HG03571 (cell line): ENCODE measurements around the gene USP34.
"Not testable (repeated sequence)": the region's sequence is repeated elsewhere in the genome, so short reads cannot be mapped to it uniquely, and the experiment has no call there.

Experiments used
- ATAC-seq: cut with Tn5 transposase; IDR thresholded peaks from one replicate; pipeline ENCODE4 v1.9.1; 2021; ENCODE audit not compliant: unreplicated experiment

USP34 gene

DNA sequence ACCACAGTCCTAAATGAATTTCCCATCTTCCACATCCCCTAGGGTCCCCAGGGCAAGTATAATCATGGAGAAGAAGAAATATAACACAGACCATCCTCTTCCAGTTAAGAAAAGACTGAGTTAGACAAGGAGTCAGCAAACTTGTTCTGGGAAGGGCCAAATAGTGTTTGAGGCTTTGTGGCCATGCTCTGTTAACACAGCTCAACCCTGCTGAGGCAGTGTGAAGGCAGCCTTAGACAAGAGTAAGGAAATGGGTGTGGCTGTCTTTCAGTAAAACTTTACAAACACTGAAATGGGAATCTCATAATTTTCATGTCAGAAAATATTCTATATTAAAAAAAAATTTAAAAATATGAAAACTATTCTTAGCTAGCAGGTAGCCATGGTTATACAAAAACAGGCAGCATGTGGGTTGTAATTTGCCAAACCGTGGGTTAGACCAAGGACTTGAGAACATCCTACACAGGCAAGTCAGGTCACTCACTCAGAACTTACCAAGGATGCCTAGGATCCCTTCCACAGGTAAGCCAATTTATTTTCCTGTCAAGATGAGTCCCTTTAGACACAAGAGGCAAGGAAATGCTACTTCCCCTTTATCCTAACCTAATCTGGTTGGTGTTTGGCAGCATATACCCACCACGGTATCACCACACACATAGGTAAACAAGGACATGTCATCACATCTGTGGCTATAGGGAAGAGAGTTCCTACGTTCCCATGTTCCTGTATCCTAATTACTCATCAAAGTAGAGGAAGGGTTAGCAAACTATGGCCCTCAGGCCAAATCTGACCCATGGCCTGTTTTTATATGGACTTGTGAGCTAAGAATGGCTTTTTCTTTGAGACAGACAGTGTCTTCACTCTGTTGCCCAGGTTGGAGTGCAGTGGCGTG, 277.0 kb downstream of the USP34 start:
- no peak for ATAC-seq

DNA sequence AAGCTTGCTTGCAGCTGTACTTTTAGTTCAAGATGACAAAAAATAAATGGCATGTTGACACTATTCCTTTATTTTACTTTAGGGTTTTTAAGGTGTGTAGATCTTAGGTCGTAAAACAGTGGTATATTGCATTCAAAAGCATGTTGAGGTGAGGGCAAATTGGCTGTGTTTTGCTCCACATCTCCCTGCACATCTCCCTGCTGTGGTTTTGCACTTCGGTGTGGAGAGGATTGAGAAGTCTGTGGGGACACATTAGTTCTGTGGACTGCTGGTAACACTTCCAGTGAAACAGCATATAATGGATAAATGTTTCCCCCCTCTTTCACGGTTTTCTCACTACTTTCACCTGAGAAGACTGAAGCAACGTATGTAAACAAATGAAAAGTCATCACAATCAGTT, 283.8 kb downstream of the USP34 start:
- no peak for ATAC-seq

GRCh38 chr2:61185231-61185728, 285.6 kb downstream of the USP34 start:
- no peak for ATAC-seq

DNA sequence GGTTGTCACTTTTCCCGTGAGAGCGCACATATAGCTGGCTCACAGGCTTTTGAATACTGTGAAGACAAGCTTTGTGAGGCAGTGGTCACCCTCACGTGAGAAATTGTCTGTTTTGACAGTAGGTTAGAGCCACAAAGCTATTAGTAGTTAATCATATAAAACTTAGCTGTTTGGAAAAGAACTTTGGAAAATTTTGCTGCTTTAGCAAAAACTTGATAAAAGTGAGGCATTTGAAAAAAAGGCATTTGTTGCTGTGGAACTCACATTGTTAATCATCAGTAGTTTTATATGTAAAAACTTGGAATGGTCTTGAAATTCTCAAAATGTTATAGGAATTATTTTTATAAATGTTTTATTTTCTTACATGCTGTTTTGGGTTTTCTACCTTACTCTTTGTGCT, 286.6 kb downstream of the USP34 start:
- no peak for ATAC-seq

- ATAC-seq = no peak
Measured at GRCh38 chr2:61183795-61184194, 287.1 kb downstream of the USP34 start.

DNA sequence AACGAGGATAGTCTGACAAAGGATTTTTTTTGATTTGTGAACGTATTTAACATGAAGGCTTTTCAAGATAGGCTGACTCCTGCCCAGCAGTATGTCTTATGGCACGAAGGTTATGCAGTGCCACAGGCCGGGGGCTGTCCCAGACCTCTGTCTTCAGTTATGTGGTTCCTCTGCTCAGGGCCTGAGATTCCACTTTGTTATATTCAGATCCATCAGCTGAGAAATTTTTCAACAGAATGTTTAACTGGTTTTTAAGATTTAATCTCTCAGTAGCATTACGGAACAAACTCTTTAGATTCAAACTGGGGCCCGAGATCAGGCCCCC, 288.9 kb downstream of the USP34 start:
- no peak for ATAC-seq

GRCh38 chr2:61181382-61182058, 289.4 kb downstream of the USP34 start:
- ATAC-seq = no peak

GRCh38 chr2:61180686-61181085, 290.2 kb downstream of the USP34 start:
- no peak for ATAC-seq

DNA sequence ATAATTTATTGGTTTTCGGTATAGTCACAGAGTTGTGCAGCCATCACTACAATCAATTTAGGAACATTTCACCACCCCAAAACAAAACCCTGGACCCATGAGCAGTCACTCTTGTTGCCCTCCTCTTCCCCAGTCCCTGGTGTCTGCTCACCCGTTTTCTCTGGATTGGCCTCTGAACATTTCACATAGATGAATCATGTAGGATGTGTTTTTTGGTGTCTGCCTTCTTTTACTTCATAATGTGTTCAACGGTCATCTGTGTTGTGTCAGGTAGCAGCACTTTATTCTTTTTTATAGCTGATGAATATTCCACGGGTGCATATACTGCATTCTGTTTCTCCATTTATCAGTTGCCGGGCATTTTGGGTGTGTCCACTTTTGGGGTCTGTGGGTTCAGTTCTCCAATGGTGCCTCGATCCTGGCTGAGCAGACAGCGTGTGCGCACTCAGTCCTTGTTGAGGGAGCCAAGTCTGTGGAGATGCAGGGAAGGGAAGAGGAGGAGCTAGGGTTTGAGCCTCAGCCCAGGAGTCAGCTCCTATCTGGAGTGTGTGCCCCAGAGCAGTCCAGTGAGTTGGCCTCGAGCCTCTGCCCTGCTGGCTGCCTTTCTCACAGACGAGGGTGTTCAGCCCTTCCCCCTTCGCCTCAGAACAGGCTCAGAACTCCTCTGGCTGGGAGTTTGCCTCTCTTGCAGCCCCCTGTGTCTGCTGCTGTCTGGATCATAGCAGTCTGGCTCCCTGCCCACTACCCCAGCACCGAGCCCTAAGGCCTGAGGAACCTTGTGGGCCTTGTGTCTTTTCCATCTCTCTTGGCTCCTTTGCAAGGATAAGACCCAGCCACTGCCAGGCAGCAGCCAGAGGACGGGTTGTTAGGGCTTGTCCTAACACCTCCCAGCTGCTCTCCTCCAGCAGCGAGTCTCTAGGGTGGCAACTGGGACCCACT, 290.9 kb downstream of the USP34 start:
- no peak for ATAC-seq

DNA sequence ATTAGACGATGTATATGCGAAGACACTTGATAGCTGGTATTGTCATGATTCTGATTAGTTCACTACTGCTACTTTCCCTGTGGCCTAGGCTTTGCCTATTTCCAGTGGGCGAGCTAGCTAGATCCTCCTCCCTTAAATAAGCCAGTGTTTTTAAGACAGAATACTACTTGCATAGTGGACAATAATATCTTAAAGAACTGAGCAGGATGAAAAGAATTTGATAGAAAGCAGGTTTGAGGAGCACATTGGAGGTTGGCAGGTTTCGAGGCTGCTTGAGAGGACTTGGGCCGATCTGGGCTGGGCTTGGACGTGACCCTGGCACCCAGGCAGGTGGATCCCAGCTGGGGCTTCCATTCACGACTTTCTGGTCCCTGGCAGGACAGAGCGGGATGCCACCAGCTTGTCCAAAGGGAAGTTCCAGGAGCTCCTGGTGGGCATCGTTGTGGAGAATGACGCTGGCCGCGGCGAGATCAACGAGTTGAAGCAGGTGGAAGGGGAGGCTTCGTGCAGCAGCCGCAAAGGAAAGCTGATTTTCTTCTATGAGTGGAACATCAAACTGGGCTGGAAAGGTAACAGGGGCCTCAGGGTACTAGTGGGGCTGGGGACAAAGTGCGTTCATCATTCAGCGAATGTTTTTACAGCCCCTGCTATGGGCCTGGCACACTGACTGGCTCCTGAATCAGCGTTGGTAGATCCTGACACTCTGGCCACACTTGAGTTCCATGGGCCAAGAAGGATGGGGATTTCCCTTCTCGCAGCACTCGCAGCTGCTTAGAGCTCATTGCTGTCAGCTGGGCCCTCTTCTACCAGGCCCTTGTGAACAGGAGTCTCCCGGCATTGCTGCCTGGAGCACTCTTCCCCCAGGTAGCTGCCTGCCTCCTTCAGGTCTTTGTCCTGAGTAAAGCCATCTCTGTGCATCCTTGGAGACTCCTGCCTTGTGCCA, 292.0 kb downstream of the USP34 start:
- ATAC-seq = no peak

- ATAC-seq = peak; percentile 13
Measured at GRCh38 chr2:61177727-61178549, 292.9 kb downstream of the USP34 start.

DNA sequence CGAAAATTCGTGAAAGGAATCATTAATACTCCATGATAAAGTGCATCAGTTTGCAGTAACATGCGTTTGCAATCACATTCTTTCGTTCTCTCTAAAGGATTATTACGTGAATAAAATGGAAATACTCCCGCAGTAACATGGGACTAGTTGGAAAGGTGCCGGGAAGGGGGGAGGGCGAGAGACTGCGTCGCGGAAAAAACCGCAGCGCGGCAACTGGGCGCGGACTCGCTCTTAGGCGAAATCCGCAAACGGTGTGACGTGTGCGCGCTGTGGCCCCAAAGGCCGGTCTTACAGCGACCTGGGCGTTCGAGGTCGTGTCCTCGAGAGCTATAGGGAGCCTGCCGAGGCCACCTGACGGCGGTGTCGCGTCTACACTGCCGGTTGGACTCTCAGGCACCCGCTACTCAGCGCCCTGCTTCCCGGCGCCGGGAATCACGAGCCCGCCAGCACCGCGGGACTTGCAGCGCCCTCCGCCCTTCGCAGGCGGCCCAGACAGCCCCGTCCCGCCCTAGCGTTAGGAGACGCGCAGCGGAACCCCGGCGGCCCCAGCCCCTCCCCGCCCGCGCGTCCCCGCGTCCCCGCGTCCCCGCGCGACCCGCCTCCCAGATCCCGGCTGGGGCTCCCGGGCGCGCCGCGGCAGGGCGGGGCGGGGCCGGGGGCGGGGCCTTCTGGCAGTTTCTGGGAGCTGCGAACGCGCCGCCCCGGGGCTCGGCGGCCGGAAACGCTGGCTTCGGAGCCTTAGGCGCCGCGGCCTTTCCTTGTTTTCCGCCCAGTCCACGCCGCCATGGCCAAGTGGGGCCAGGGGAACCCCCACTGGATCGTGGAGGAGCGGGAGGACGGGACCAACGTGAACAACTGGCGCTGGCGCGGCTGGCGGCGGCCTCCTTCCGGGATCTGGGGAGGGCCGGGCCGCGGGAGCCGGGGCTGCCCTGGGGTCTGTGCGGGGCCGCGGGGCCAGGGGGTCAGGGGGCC, 293.8 kb downstream of the USP34 start:
- ATAC-seq = peak; percentile 81

GRCh38 chr2:61175036-61175435, 295.9 kb downstream of the USP34 start:
- no peak for ATAC-seq

- ATAC-seq = no peak
Measured at GRCh38 chr2:61173116-61173515, 297.8 kb downstream of the USP34 start.

GRCh38 chr2:61172671-61173070, 298.2 kb downstream of the USP34 start:
- ATAC-seq = no peak

- ATAC-seq = no peak
Measured at GRCh38 chr2:61167579-61167978, 303.3 kb downstream of the USP34 start.

GRCh38 chr2:61165946-61166345, 304.9 kb downstream of the USP34 start:
- ATAC-seq = no peak

- not testable (repeated sequence) for ATAC-seq
Measured at GRCh38 chr2:61165082-61165481, 305.8 kb downstream of the USP34 start.
